ENCODE measurements around the gene PLEKHG4.

- no peak for TF ChIP-seq CTCF (IDR thresholded peaks at IDR 0.05)
- no peak for TF ChIP-seq POLR2A (IDR thresholded peaks at IDR 0.05)
These were observed 14.9 kb downstream of the PLEKHG4 start for GRCh38 chr16:67294171-67294757.
